Epithelial cell of prostate (primary cell): Measurements from ENCODE around the gene CAVIN3.
"Not testable (repeated sequence)": the region's sequence is repeated elsewhere in the genome, so short reads cannot be mapped to it uniquely, and the experiment has no call there.

ENCODE experiments used
- DNase-seq: peaks from one replicate; pipeline ENCODE4 v3.0.0-alpha.2; 2011; ENCODE audit warnings: low read depth, low spot score
- H3K27ac ChIP-seq: fragments of 450-650 bp; 2 replicates; pipeline ENCODE4 v1.5.1; 2017; ENCODE audit warnings: mild to moderate bottlenecking

CAVIN3 gene

DNA sequence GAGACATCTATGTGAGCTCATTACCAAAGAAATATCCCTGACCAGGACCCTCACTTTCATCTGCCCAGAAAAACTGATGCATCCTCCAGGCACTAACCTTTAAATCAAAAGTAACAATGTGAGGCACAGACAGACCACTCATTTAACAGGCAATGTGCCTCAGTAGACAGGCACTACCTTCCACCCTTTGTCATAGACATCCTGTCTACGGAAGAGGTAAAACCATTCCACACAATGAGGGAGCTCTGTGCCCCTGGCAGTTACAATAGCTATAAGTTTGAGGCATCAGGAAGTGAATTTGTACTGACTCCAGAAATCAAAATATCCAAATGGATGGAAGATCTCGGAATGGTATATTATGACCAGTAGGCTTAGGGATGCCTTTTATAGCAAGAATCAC is 6.7 kb upstream of the CAVIN3 start:
- DNase-seq: no peak
- no peak overlapping the region for H3K27ac ChIP-seq

DNA sequence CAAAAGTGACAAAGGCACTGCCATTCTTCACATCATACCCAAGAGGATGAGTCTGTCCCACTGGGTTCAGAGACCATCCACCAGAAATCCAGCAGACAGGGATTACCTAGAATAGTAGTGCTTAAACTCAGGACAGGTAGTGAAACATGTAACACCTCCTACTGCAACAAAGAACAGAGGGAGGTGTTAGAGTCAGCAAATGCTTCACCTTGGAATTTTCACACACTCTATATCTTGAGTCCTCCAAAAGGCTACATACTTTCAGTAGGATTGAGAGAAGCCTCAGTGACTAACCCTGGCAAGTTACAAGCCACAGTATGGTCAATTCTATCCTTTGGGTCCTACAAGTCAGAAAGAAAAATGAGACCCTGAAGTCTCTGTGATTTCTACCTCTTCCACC is 6.0 kb upstream of the CAVIN3 start:
- H3K27ac ChIP-seq: no peak overlapping the region

DNA sequence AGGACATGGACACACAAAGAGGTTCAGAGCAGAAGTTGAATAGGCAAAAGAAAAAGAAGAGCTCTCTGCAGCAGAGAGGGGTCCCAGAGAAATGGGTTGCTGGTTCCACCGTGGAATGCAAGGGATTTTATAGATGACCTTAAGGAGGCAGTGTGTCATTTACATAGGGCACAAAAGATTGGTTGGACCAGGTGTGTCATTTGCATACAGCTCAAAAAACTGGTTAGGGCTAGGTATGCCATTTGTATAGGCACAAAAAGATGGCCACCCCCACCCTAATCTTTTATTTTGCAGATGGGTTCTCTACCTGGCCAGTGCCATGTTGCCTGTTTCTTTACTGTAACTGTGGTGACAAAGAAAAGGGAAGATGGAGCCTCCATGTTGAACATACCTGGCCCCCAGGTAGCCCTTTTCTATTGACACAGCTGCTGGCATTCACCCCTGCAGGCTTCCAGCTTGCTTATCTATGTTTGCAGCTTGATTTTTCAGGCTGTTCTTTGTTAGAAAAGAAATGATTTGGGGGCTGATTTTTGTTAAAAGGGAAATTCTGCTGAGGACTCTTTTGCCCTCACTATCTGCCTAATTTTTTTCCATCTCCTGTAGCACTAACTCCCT is 3.1 kb upstream of the CAVIN3 start:
- H3K27ac ChIP-seq: no peak overlapping the region
- no peak for DNase-seq

More for the DNA sequence above, 6.0 kb upstream of the CAVIN3 start:
- no peak for DNase-seq

DNA sequence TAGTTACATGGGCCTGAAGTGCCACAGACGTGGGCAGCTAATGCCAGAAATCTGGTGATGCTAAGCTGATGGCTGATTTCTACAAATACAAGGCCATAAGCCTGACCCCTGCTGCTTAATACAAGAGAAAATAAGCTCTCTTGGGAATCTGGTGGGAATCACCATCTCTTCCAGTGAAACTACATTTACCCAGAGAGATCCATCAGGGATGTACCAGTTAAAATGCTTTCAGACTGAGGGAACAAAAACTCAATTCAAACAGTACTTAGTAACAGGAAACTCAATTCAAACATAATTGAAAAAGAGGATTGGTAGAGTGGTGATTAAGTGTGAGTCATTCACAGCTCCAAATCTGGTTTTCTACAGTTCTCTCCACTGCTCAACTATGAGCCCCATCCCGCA is 1.7 kb upstream of the CAVIN3 start:
- no peak for DNase-seq
- H3K27ac ChIP-seq: peak overlapping the region; percentile 87

DNA sequence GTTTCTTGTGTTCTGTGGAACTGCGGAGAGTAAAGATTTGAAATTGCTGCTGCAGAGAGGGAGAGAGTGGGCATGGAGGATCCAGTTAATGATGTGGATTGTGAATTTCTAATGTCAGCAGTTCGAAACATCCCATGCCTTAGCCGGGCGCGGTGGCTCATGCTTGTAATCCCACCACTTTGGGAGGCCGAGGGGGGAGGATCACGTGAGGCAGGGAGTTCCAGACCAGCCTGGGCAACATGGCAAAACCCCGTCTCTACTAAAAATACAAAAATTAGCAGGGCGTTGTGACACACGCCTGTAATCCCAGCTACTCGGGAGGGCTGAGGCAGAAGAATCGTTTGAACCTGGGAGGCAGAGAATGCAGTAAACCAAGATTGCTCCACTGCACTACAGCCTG is 1.1 kb upstream of the CAVIN3 start:
- peak overlapping the region; percentile 87 for H3K27ac ChIP-seq
- DNase-seq: no peak

DNA sequence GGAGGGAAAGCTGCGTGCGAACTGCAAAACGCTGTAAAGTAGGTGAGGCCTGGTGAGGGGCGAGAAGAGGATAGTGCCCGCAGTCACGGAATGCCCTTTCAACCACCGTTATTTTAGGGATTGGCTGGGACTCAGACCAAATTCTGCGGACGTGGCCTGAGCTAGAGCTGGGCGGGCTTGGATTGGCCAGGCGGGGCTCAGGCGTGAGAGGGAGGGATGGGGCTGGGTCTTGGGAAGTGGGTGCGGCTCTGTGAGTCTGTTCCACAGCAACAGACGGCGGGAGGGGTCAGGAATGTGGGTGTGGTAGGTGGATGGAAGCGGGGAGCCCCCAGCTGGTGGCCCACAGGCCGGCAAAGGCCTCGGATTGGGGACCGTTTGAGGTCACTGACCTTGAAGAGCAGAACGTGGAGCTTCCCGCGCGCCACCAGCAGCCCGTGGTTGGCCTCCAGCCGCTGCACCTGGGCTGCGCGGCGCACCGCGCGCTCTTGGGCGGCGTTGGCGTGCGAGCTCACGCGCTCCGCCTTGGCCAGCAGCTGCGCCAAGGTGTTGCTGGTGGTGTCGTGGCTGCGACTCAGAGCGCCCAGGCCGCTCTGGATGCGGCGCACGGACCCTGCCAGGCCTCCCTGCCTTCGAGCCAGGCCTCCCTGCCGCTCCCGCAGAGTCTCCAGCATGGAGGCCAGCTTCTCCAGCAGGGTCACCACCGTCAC is 444 bp downstream of the CAVIN3 start:
- peak overlapping the region; percentile 87 for H3K27ac ChIP-seq
- no peak for DNase-seq

DNA sequence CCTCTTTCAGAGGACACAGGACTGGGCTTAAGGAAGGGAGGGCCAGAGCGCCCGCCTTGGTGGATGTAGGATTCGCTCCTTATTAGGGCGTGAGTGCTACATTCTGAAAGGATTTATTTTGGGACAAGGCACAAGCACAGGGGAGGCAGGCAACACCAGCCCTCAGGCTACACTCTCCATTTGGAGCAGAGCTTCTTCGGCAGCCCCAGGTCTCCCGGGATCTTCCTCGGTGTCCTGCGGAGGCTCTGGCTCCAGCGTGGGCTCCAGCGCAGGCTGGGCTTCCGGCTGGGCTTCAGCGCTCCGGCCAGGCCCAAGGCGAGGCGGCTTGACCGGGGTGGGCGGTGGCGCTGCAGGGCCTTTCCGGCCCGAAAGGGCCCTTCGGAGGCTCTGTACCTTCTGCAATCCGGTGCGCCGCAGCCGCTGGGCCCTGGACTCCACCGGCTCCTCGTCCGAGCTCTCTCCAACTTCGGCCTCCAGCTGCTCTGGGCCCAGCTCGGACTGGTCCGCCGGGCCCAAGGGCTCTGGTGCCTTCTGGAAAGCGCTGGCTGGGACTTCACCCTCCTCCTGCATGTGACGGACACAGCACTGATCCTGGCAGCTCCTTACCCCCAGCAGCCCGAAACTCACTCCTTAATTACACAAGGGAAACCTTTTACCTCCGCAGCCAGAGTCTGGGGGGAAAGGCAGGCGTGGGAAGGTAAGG is 1.1 kb downstream of the CAVIN3 start:
- DNase-seq: no peak
- peak overlapping the region; percentile 87 for H3K27ac ChIP-seq

DNA sequence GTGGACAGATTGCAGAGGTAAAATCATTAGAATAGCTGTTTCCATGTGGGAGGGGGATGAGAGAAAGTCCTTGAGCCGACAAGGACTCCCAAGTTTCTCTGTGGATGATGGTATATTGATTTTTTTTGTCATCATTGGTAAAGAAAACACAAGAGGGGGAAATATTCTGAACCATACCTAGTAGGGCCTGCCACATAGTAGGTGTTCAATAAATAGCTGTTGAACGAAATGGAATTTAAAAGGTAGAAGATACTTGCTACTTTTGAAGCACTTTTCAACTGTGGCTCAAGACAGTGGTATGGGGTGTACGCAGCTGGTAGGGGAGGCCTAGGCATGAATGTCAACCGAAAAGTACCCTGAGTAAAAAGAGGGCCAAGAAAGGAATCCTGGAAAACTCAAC is 2.1 kb downstream of the CAVIN3 start:
- H3K27ac ChIP-seq: no peak overlapping the region

DNA sequence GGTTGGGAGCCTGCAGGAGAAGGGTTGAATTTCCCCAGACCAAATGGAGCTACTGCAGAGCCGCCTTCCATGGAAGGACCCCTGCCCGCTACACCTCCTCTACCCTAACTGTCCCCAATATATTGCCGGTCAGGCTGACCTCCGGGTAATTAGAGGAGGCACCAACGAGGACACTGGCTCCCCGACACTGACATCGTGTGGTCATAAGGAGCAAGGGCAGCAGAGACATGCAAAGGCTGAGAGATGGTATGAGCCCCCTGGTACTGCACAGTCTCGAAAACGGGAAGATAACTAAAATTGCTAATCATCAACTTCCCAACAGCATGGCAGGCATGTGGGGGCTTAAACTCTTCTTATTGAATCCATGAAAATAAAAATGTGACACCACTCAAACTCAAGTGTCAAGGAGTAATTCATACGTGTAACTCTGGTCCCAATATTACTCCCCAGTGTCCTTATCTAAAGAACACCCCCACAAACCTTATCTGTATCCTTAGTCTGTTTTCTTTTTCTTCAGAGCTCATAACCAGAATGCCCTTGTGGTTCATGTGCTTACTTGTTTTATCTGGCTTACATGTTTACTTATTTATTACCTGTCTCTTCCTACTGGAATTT is 4.4 kb downstream of the CAVIN3 start:
- no peak for DNase-seq
- no peak overlapping the region for H3K27ac ChIP-seq

More for the DNA sequence above, 2.1 kb downstream of the CAVIN3 start:
- no peak for DNase-seq

DNA sequence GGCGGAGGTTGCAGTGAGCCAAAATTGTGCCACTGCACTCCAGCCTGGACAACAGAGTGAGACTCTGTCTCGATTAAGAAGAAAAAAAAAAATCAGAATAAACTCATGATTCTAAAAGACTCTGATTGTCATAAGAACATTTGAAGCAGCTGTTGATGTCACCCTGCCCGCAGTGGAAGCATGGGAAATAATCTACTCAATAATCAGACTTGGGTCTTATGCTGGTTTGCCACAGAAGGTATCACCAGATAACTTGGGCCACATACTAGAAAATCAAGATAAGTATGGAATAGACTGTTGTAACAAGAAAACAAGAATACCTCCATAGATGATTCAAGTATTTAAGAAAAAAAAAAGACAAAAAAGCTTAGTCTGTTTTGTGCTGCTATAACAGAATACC is 8.2 kb downstream of the CAVIN3 start:
- H3K27ac ChIP-seq: no peak overlapping the region
- DNase-seq: no peak

DNA sequence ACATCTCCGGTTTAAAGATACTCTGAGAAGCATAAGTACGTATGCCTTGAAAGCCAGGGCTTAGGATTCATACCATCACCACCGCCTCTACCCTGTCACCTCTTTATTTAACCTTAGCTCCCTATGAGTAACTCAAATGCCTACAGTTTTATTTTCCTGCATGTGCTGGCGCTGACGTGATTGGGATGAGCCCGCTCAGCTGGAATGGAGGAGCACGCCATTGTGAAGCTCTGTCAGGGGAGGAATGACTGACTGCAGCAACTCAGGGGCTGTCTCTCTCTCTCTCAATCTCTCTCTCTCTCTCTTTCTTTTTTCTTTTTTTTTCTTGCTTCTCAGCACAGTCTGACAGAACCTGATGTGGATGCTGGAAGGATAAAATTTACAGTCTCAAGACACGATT is 12.4 kb downstream of the CAVIN3 start:
- no peak overlapping the region for H3K27ac ChIP-seq
- DNase-seq: no peak

DNA sequence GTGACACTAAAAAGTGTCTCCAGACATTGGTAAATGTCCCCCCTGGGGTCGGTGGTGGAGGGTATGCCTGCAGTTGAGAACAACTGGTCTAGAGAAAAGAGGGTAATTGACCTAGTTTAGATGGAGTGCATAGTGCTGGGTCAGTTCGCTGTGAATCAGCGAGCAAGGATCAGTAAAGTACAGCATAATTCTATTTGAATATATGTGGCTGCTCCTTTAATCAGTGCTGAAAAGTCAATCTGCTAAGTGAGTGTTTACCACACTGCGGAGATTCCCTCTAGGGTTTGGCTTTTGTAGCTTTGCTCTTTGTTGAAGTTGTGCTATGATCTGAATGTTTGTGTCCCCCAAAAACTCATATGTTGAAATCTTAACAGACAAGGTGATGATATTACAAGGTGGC is 15.0 kb downstream of the CAVIN3 start:
- DNase-seq: no peak
- H3K27ac ChIP-seq: no peak overlapping the region

DNA sequence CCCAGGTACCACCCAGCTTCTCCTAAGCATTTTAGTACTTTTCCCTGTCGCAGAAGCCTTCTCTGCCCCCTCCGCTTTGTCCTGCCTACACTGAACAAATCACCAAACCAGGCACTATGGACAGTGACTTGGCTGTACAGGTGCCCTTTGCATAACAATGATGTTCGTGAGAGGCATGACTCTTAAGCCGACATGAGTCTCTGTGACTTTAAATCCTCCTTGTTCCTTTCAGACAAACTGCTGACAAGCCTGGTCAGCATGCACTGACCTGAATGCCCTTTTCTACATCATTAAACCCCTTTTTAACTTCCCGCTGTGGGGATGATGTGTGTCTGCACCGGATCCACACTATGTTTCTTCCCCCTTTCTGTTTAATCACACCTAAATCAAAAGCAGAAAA is 16.6 kb downstream of the CAVIN3 start:
- no peak overlapping the region for H3K27ac ChIP-seq
- no peak for DNase-seq

DNA sequence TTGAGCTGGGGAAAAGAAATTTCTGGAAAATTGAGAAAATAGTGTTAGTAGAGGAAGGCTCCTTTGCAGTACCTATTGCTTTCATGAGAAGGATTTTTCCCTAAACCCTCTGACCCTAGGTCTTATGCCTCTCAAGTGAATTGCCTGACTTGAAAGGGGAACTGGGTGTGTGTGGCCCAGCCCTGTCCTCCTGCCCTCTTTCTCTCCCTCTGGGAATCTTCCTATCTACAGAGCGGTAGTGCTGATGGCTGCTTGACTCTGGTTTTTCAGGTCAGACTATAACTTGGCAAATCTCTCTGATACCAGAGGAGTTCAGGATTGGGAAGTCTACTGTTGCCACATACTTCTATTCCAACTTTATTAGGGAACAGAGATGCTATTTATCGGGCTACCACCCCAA is 19.2 kb downstream of the CAVIN3 start:
- DNase-seq: no peak
- H3K27ac ChIP-seq: no peak overlapping the region

DNA sequence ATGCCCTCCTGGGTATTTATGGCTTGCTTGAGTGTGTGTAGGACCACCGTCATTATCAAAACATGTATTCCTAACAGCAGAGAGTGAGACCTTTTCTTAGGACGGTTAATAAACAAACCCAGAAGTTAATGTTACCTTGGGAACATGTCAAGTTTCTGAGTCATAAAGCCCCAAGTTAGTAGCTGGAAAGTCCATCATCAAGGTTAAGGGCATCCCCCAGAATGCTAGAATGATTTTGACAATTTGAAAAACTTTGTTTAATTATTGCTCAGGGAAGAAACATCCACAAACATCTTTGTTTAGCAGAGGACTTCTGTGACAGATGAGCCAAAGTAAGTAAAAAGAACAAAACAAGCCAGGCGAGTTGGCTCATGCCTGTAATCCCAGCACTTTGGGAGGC is 20.0 kb downstream of the CAVIN3 start:
- no peak overlapping the region for H3K27ac ChIP-seq
- DNase-seq: no peak

DNA sequence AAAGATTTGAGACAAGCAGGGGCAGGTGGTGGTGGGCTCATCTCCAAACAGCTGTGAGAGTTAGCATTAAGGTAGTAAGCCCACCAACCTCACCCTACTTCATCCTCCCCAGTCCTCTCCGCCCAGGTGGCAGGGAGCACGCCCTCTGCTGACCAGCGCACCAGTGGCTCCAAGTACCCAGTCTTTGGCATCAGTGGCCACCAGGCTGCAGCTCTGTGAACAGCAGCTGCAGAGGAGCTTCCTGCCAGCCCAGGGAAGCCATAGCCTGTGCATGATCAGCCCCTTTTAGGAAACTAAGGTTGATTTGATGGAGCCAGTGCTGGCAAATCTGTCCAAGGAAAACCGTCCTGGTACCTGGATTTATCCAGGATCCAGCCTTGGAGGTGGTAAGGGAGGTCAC is 21.7 kb downstream of the CAVIN3 start:
- no peak overlapping the region for H3K27ac ChIP-seq
- DNase-seq: no peak

DNA sequence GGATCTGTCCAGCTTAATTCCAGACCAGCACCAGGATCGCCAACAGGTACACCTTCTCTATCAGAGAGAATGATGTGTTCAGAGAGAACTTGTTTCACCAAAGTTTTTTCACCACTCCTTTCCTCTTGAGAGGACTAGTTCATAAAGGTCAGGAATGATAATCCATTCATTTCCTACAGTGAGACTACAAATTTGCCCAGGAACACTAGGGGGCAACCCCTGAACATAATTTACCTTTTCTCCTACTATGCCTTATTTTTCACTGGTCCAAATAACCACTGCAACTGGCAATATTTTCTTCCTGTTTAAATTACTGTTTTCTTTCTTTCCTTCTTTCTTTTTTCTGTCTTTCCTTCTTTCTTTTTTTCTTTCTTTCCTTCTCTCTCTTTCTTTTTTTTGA is 22.5 kb downstream of the CAVIN3 start:
- no peak overlapping the region for H3K27ac ChIP-seq
- no peak for DNase-seq

DNA sequence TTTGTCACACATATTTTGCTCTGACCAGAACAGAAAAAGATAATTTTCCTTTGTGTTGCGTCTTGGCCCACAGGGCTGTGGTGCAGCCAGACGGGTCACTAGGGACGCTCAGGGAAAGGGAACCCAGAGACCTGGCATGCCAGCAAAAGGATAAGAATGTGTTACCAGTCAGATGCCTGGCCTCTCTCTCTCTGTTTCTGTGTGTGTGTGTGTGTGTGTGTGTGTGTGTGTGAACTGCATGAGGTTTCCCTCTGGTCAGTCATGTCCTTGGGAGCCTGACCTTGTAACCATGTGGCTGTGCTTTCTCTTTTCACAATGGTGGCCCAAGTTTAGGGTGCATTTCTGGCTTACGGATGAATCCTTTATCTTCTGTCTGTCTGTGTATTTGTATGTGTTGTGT is 35.3 kb downstream of the CAVIN3 start:
- DNase-seq: no peak
- H3K27ac ChIP-seq: no peak overlapping the region

DNA sequence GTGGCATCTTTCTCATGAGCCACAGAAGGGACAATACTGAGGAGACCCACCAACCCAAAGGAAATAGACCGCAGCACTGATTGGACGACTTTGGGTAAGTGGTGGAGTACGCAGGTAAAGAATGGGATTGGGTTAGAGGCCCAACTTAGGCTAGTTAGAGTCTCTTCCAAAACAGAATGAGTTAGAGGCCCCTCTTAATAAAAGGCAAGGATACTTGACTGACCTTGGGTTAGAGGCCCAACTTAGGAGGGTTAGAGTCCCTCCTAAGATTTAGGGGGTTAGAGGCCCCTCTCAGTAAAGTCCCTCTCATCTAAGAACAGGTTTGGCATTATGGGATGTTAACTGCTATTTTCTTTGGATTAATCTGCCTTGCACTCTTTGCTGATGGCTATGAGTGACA is 36.1 kb downstream of the CAVIN3 start:
- no peak for DNase-seq
- H3K27ac ChIP-seq: no peak overlapping the region

DNA sequence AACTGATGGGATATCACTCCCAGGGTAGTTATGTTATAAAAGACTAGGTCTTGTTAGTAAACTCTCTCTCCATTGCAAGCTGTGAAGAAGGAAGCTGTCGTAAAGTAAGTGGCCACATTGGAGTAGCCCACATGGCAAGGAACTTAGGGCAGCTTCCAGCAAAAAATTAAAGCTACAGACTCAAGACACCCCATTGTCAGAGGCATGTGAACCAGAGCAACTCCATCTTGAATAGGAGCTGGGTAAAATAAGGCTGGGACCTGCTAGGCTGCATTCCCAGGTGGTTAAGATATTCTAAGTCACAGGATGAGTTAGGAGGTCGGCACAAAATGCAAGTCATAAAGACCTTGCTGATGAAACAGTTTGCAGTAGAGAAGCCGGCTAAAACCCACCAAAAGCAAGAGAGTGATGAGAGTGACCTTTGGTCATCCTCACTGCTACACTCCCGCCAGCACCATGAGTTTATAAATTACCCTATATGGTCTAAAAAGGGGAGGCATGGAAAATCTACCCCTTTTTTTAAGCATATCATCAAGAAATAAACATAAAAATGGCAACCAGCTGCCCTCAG is 36.8 kb downstream of the CAVIN3 start:
- no peak overlapping the region for H3K27ac ChIP-seq
- no peak for DNase-seq

DNA sequence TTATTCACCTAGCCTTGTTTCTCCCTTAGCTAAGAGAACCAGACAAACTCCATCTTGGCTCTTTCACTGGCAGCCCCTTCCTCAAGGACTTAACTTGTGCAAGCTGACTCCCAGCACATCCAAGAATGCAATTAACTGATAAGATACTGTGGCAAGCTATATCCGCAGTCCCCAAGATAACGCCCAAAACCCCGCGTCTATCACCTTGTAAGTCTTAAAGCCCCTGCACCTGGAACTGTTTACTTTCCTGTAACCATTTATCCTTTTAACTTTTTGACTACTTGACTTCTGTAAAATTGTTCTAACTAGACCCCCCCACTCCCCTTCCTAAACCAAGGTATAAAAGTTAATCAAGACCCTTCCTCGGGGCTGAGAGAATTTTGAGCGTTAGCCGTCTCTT is 39.5 kb downstream of the CAVIN3 start:
- not testable (repeated sequence) for H3K27ac ChIP-seq, DNase-seq
